ENCODE results near the gene COA6. TPM values are rescaled to one million over a fixed set of nuclear protein-coding genes. Genes with fewer than 3 reads are reported as not detected.

COA6 gene
- total and polyA plus RNA-seq, 2 of the 13 experiments (the other 11 are each of a cell fraction or from before 2014, with no cell fraction given), result 32.4 to 104 TPM

GRCh38 chr1:234373064-234373958 lies at the start of gene COA6 (continued):
- peak; percentile 98 for TF ChIP-seq ZNF501 (CRISPR knock-in tag; IDR thresholded peaks at IDR 0.05)
- TF ChIP-seq TBL1XR1 (IDR thresholded peaks at IDR 0.05; ENCODE audit: borderline replicate concordance, low read length, partially characterized antibody), result no peak
- no peak for TF ChIP-seq SETDB1 (CRISPR knock-in tag; IDR thresholded peaks at IDR 0.05; ENCODE audit: borderline replicate concordance)
- TF ChIP-seq TCF7 (IDR thresholded peaks at IDR 0.05; ENCODE audit: low read depth), result 0 out of 2 replicates have a peak, but pooled peaks have one; percentile 39
- TF ChIP-seq NR2F2 (IDR thresholded peaks at IDR 0.05; ENCODE audit: borderline replicate concordance, low read depth), result no peak
- peak; percentile 50; the same call in 1 of the 2 replicates for TF ChIP-seq ZNF772 (CRISPR knock-in tag; IDR thresholded peaks at IDR 0.05)
- no peak; the same call in 1 of the 2 replicates for TF ChIP-seq ZNF256 (CRISPR knock-in tag; conservative IDR thresholded peaks at IDR 0.05)
- peak; percentile 57; the same call in 1 of the 2 replicates for TF ChIP-seq KLF6 (CRISPR knock-in tag; IDR thresholded peaks at IDR 0.05)
- no peak for TF ChIP-seq ADNP (CRISPR knock-in tag; IDR thresholded peaks at IDR 0.05)
- peak; percentile 87 for TF ChIP-seq THAP7 (CRISPR knock-in tag; IDR thresholded peaks at IDR 0.05)
- TF ChIP-seq NR2F1 (CRISPR knock-in tag; IDR thresholded peaks at IDR 0.05), result no peak
- peak; percentile 78; the same call in 1 of the 2 replicates for TF ChIP-seq ZNF572 (CRISPR knock-in tag; IDR thresholded peaks at IDR 0.05)
- peak; percentile 40; the same call in 1 of the 2 replicates for TF ChIP-seq ZNF232 (CRISPR knock-in tag; IDR thresholded peaks at IDR 0.05; ENCODE audit: borderline replicate concordance)
- TF ChIP-seq ZBTB8A (CRISPR knock-in tag; IDR thresholded peaks at IDR 0.05; ENCODE audit: borderline replicate concordance, low read depth), result no peak
- peak; percentile 79 for TF ChIP-seq CHD2 (IDR thresholded peaks at IDR 0.05; ENCODE audit: low read depth, low read length)
- peak; percentile 76; the same call in 1 of the 2 replicates for TF ChIP-seq GZF1 (CRISPR knock-in tag; IDR thresholded peaks at IDR 0.05)
- TF ChIP-seq HDAC1 (CRISPR knock-in tag; IDR thresholded peaks at IDR 0.05), result peak; percentile 94
- TF ChIP-seq ZNF513 (CRISPR knock-in tag; conservative IDR thresholded peaks at IDR 0.05), result no peak
- peak; percentile 77 for TF ChIP-seq AGO1 (IDR thresholded peaks at IDR 0.05; ENCODE audit: low read depth, low read length, poor library complexity, severe bottlenecking)
- 0 out of 2 replicates have a peak, but pooled peaks have one; percentile 82 for TF ChIP-seq PHF21A (CRISPR knock-in tag; IDR thresholded peaks at IDR 0.05)
- TF ChIP-seq MNT (IDR thresholded peaks at IDR 0.05), result 0 out of 2 replicates have a peak, but pooled peaks have one; percentile 22
- no peak for TF ChIP-seq ZNF790 (CRISPR knock-in tag; IDR thresholded peaks at IDR 0.05; ENCODE audit: borderline replicate concordance)
- TF ChIP-seq MYPOP (CRISPR knock-in tag; IDR thresholded peaks at IDR 0.05), result peak; percentile 85; the same call in 1 of the 2 replicates
- 0 out of 2 replicates have a peak, but pooled peaks have one; percentile 29 for TF ChIP-seq NKX3-1 (CRISPR knock-in tag; IDR thresholded peaks at IDR 0.05)

Data from HepG2 (cell line).